Panc1 (cell line): ENCODE measurements around the gene TMED6. TPM values are rescaled to one million over a fixed set of nuclear protein-coding genes. Genes with fewer than 3 reads are reported as not detected.

Experiments
- ATAC-seq: fragments of 200-7000 bp; cut with Tn5 transposase; 2 replicates; pipeline ENCODE4 v1.9.1; 2020; ENCODE audit warnings: mild to moderate bottlenecking, moderate library complexity
- BruUV-seq: library from RNA; stranded (reverse); fragments of 400-500 nt; replicated peaks from 2 replicates; lab custom pipeline; 2021; lab: Mats Ljungman, UMichigan
- CTCF ChIA-PET: fragments of 300-600 bp; sonication (Branson Sonifier 250); formaldehyde crosslinking; loops from one replicate; lab custom pipeline; 2022; ENCODE audit warnings: antibody characterized with exemption; lab: Charles Lee
- POLR2A ChIA-PET: fragments of 300-600 bp; sonication (Branson Sonifier 250); formaldehyde crosslinking; loops from one replicate; lab custom pipeline; 2022; ENCODE audit warnings: antibody characterized with exemption; lab: Charles Lee
- DNase-seq: peaks from one replicate; pipeline ENCODE4 v3.0.0-alpha.2; 2010; ENCODE audit warnings: low read depth, low spot score
- H3K27ac ChIP-seq: 2 replicates; pipeline ENCODE4 v1.5.1; 2011; ENCODE audit warnings: mild to moderate bottlenecking, low read length, inconsistent platforms
- H3K27me3 ChIP-seq: fragments of 200-500 bp; sonication (Bioruptor generic); 2 replicates; pipeline ENCODE4 v1.6.0; 2014; ENCODE audit warnings: low read length, inconsistent platforms; ENCODE audit not compliant: control insufficient read depth, insufficient read depth
- H3K36me3 ChIP-seq: fragments of 200-500 bp; sonication (Bioruptor generic); 2 replicates; pipeline ENCODE4 v1.5.1; 2014; ENCODE audit warnings: inconsistent platforms, mild to moderate bottlenecking, low read length, moderate library complexity; ENCODE audit not compliant: control insufficient read depth, insufficient read depth
- H3K4me1 ChIP-seq: 2 replicates; pipeline ENCODE4 v1.5.1; 2011; ENCODE audit warnings: inconsistent platforms, mild to moderate bottlenecking, low read length, moderate library complexity; ENCODE audit not compliant: control insufficient read depth, insufficient read depth
- H3K4me3 ChIP-seq, 2 experiments: 2 replicates each; pipeline ENCODE4 v1.5.1; 2011 to 2012; ENCODE audit warnings: low read depth in 2 of 2, low read length in 2 of 2, mild to moderate bottlenecking in 2 of 2, inconsistent platforms in 1 of 2, moderate library complexity in 1 of 2
- H3K9me3 ChIP-seq: fragments of 200-500 bp; sonication (Bioruptor generic); 2 replicates; pipeline ENCODE4 v1.5.1; 2014; ENCODE audit warnings: low read depth, mild to moderate bottlenecking, inconsistent platforms, low read length, moderate library complexity; ENCODE audit not compliant: control insufficient read depth, insufficient read depth
- CTCF ChIP-seq: fragments of 450-650 bp; IDR thresholded peaks from 2 replicates; pipeline ENCODE4 v1.5.1; 2017; ENCODE audit warnings: mild to moderate bottlenecking
- POLR2AphosphoS5 ChIP-seq: IDR thresholded peaks from 2 replicates; pipeline ENCODE4 v1.6.1; 2012; ENCODE audit warnings: mild to moderate bottlenecking, low read depth, low read length, moderate library complexity
- SIN3A ChIP-seq: IDR thresholded peaks from 2 replicates; pipeline ENCODE4 v1.6.1; 2012; ENCODE audit warnings: low read depth, mild to moderate bottlenecking, low read length, moderate library complexity, borderline replicate concordance; ENCODE audit not compliant: insufficient read depth
- TCF7L2 ChIP-seq: IDR thresholded peaks from 2 replicates; pipeline ENCODE4 v1.6.1; 2011; ENCODE audit warnings: mild to moderate bottlenecking, low read depth, low read length, inconsistent platforms
- in situ Hi-C: cut with HindIII; loops from 2 replicates; pipeline ENCODE4 v1.10.0; 2016; ENCODE audit warnings: low sequenced_read_pairs, low pct_unique_long_range_greater_than_20kb
- intact Hi-C: fragments of 100-400 bp; cut with micrococcal nuclease; formaldehyde crosslinking; loops from one replicate; pipeline ENCODE4 v1.10.0; 2022; ENCODE audit not compliant: unreplicated experiment
- total RNA-seq: library from RNA; stranded (reverse); gene quantifications from one replicate; pipeline ENCODE4 v1.2.1, GENCODE V29; 2021; ENCODE audit not compliant: unreplicated experiment
- TF ChIP-seq, protein P1 (sequence below), 2 experiments: IDR thresholded peaks; 2 replicates each; pipeline ENCODE4 v1.6.1; 2011 to 2012; ENCODE audit warnings: low read depth in 2 of 2, control low read depth in 1 of 2, low read length in 1 of 2, mild to moderate bottlenecking in 1 of 2, moderate library complexity in 1 of 2; ENCODE audit not compliant: insufficient read depth in 1 of 2

Gene TMED6
- total RNA-seq, 1 experiment from 2014 or later: 0.36 TPM

GRCh38 chr16:69386596-69386995, 35.0 kb upstream of the TMED6 start:
- CTCF ChIA-PET: no interaction called here
- POLR2A ChIA-PET: no interaction called here
- H3K27ac ChIP-seq: peak overlapping the region; percentile 65; the same call in 1 of the 2 replicates

GRCh38 chr16:69384974-69385373, 33.4 kb upstream of the TMED6 start:
- H3K27me3 ChIP-seq: no peaks in the 10 kb centered on the region
- peaks cover 11% of the 10 kb centered on the region for H3K36me3 ChIP-seq
- intact Hi-C loops (no loop called here), in situ Hi-C loops (no loop called here)
- peak overlapping the region; percentile 65 to 67 for H3K4me3 ChIP-seq
- peak overlapping the region; percentile 91 for H3K27ac ChIP-seq
- DNase-seq (no peak), ATAC-seq (no peak)
- POLR2A ChIA-PET: no interaction called here
- H3K4me1 ChIP-seq: peaks cover 17% of the 10 kb centered on the region
- CTCF ChIA-PET: no interaction called here
- H3K9me3 ChIP-seq: no peaks in the 10 kb centered on the region
- TF ChIP-seq SIN3A: no peak
- no peak for TF ChIP-seq TCF7L2
- TF ChIP-seq, protein P1, sequence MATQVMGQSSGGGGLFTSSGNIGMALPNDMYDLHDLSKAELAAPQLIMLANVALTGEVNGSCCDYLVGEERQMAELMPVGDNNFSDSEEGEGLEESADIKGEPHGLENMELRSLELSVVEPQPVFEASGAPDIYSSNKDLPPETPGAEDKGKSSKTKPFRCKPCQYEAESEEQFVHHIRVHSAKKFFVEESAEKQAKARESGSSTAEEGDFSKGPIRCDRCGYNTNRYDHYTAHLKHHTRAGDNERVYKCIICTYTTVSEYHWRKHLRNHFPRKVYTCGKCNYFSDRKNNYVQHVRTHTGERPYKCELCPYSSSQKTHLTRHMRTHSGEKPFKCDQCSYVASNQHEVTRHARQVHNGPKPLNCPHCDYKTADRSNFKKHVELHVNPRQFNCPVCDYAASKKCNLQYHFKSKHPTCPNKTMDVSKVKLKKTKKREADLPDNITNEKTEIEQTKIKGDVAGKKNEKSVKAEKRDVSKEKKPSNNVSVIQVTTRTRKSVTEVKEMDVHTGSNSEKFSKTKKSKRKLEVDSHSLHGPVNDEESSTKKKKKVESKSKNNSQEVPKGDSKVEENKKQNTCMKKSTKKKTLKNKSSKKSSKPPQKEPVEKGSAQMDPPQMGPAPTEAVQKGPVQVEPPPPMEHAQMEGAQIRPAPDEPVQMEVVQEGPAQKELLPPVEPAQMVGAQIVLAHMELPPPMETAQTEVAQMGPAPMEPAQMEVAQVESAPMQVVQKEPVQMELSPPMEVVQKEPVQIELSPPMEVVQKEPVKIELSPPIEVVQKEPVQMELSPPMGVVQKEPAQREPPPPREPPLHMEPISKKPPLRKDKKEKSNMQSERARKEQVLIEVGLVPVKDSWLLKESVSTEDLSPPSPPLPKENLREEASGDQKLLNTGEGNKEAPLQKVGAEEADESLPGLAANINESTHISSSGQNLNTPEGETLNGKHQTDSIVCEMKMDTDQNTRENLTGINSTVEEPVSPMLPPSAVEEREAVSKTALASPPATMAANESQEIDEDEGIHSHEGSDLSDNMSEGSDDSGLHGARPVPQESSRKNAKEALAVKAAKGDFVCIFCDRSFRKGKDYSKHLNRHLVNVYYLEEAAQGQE (IDR thresholded peaks at IDR 0.05; ENCODE audit: insufficient read depth in 1 of 2, low read depth in 2 of 2, low read length in 1 of 2): no peak
- TF ChIP-seq CTCF: no peak
- no peak for TF ChIP-seq POLR2AphosphoS5
- TSS peak; percentile 68 for BruUV-seq

More at GRCh38 chr16:69386596-69386995, 35.0 kb upstream of the TMED6 start:
- DNase-seq: no peak
- H3K4me3 ChIP-seq: peak overlapping the region; percentile 65 to 67
- in situ Hi-C loops: no loop called here
- no peaks in the 10 kb centered on the region for H3K27me3 ChIP-seq
- BruUV-seq: no TSS peak
- H3K9me3 ChIP-seq: no peaks in the 10 kb centered on the region
- TF ChIP-seq, protein P1 (IDR thresholded peaks at IDR 0.05; ENCODE audit: insufficient read depth in 1 of 2, low read depth in 2 of 2, low read length in 1 of 2): no peak
- no peak for TF ChIP-seq TCF7L2
- no peak for TF ChIP-seq CTCF
- TF ChIP-seq SIN3A: no peak
- TF ChIP-seq POLR2AphosphoS5: no peak
- intact Hi-C loops: no loop called here
- peaks cover 7% of the 10 kb centered on the region for H3K36me3 ChIP-seq
- no peak for ATAC-seq
- peaks cover 17% of the 10 kb centered on the region for H3K4me1 ChIP-seq
